Liver (tissue), 9 donors: Measurements from ENCODE around the gene SFXN5. TPM values are rescaled to one million over a fixed set of nuclear protein-coding genes. Genes with fewer than 3 reads are reported as not detected.

Source experiments
- DNase-seq: peaks from one replicate; pipeline ENCODE4 v3.0.0-alpha.2; 2017; ENCODE audit warnings: low spot score
- H3K27ac ChIP-seq, 2 donors: one replicate each; pipeline ENCODE4 v1.7.0; 2013; ENCODE audit warnings: inconsistent platforms in 2 of 2, low read length in 2 of 2, control low read depth in 1 of 2, low read depth in 1 of 2, mild to moderate bottlenecking in 1 of 2
- H3K27me3 ChIP-seq, 4 donors: one replicate each; pipeline versions ENCODE4 v1.6.1 to v1.7.0; 2013; ENCODE audit warnings: low read length in 3 of 4, inconsistent platforms in 1 of 4, mild to moderate bottlenecking in 1 of 4, moderate library complexity in 1 of 4; ENCODE audit not compliant: control insufficient read depth in 4 of 4, insufficient read depth in 4 of 4
- H3K36me3 ChIP-seq, 4 donors: one replicate each; pipeline versions ENCODE4 v1.6.1 to v1.7.0; 2013; ENCODE audit warnings: low read length in 3 of 4, mild to moderate bottlenecking in 3 of 4, low read depth in 1 of 4, moderate library complexity in 1 of 4; ENCODE audit not compliant: control insufficient read depth in 4 of 4, insufficient read depth in 3 of 4
- H3K4me1 ChIP-seq, 4 donors: one replicate each; pipeline versions ENCODE4 v1.6.1 to v1.7.0; 2013; ENCODE audit warnings: low read length in 3 of 4, mild to moderate bottlenecking in 3 of 4, moderate library complexity in 1 of 4; ENCODE audit not compliant: control insufficient read depth in 4 of 4, insufficient read depth in 4 of 4
- H3K4me3 ChIP-seq, 3 donors: one replicate each; pipeline versions ENCODE4 v1.6.1 to v1.7.0; 2013; ENCODE audit warnings: low read length in 3 of 3, control low read depth in 1 of 3, low read depth in 1 of 3, mild to moderate bottlenecking in 1 of 3
- H3K9ac ChIP-seq, 2 donors: one replicate each; pipeline ENCODE4 v1.7.0; 2013; ENCODE audit warnings: low read length in 2 of 2, mild to moderate bottlenecking in 2 of 2, moderate library complexity in 2 of 2, control low read depth in 1 of 2, low read depth in 1 of 2
- H3K9me3 ChIP-seq, 4 donors: one replicate each; pipeline versions ENCODE4 v1.6.1 to v1.7.0; 2013; ENCODE audit warnings: low read length in 3 of 4; ENCODE audit not compliant: control insufficient read depth in 4 of 4
- EGR1 ChIP-seq, 2 donors: IDR thresholded peaks; 2 replicates each; pipeline ENCODE4 v1.6.1; 2016 to 2018; ENCODE audit warnings: antibody characterized with exemption in 2 of 2, low read depth in 2 of 2
- FOXA1 ChIP-seq: IDR thresholded peaks from 2 replicates; pipeline ENCODE4 v1.6.1; 2016; ENCODE audit warnings: antibody characterized with exemption
- FOXA2 ChIP-seq: IDR thresholded peaks from 2 replicates; pipeline ENCODE4 v1.6.1; 2016; ENCODE audit warnings: antibody characterized with exemption
- HNF4A ChIP-seq, 2 donors: conservative IDR thresholded peaks; 2 replicates each; pipeline ENCODE4 v1.6.1; 2016; ENCODE audit warnings: antibody characterized with exemption in 2 of 2, mild to moderate bottlenecking in 2 of 2
- HNF4G ChIP-seq: IDR thresholded peaks from 2 replicates; pipeline ENCODE4 v1.6.1; 2016; ENCODE audit warnings: antibody characterized with exemption
- JUND ChIP-seq, 2 donors: IDR thresholded peaks; 2 replicates each; pipeline ENCODE4 v1.6.1; 2016; ENCODE audit warnings: antibody characterized with exemption in 2 of 2
- NR2F2 ChIP-seq: IDR thresholded peaks from 2 replicates; pipeline ENCODE4 v1.6.1; 2016; ENCODE audit warnings: antibody characterized with exemption
- RAD21 ChIP-seq, 2 donors: IDR thresholded peaks; 2 replicates each; pipeline ENCODE4 v1.6.1; 2016; ENCODE audit warnings: antibody characterized with exemption in 2 of 2, mild to moderate bottlenecking in 2 of 2
- RXRA ChIP-seq, 2 donors: IDR thresholded peaks; 2 replicates each; pipeline ENCODE4 v1.6.1; 2017 to 2018; ENCODE audit warnings: antibody characterized with exemption in 2 of 2, mild to moderate bottlenecking in 1 of 2
- SP1 ChIP-seq: IDR thresholded peaks from 2 replicates; pipeline ENCODE4 v1.6.1; 2018; ENCODE audit warnings: antibody characterized with exemption, mild to moderate bottlenecking
- WGBS: extraction: QIAGEN DNeasy Blood & Tissue Kit; methylation state at CpG from one replicate; pipeline ENCODE4 v1.1.7; 2013; 5-methylcytosine and 5-hydroxymethylcytosine counted together
- polyA plus RNA-seq, 2 donors: library from polyadenylated mRNA; stranded (reverse) in 1 of 2; unstranded in 1 of 2; fragments of 200-250 nt in 1 of 2; fragments of >200 nt in 1 of 2; fragmentation: Nextera tagmentation in 1 of 2; extraction: Ambion mirVana in 1 of 2; gene quantifications; one replicate each; pipeline versions ENCODE4 v1.2.1 to v1.2.3, GENCODE V29; 2013 to 2015
- total RNA-seq, 2 donors: library from RNA; depleted of rRNA; stranded (reverse); fragments of >200 nt; gene quantifications; one replicate each; pipeline ENCODE4 v1.2.3, GENCODE V29; 2014
- TF ChIP-seq, protein P1 (sequence below): IDR thresholded peaks from 2 replicates; pipeline ENCODE4 v1.6.1; 2016; ENCODE audit warnings: antibody characterized with exemption
- TF ChIP-seq, protein P2 (sequence below): IDR thresholded peaks from 2 replicates; pipeline ENCODE4 v1.6.1; 2016; ENCODE audit warnings: antibody characterized with exemption
- TF ChIP-seq, protein P3 (sequence below): fragments of 150-350 bp; IDR thresholded peaks from 2 replicates; pipeline ENCODE4 v1.5.1; 2017; ENCODE audit warnings: improper control_type of control experiment, low read depth, low read length; ENCODE audit not compliant: missing input control
- TF ChIP-seq, protein P4 (sequence below): IDR thresholded peaks from 2 replicates; pipeline ENCODE4 v1.6.1; 2016; ENCODE audit warnings: antibody characterized with exemption
- donor health status: healthy.
- donor health status: healthy.
- donor health status: healthy.
- donor health status: healthy.
- donor health status: healthy.

The SFXN5 gene
- total and polyA plus RNA-seq, 4 donors = 23.3 to 58.2 (median 29.5) TPM

DNA sequence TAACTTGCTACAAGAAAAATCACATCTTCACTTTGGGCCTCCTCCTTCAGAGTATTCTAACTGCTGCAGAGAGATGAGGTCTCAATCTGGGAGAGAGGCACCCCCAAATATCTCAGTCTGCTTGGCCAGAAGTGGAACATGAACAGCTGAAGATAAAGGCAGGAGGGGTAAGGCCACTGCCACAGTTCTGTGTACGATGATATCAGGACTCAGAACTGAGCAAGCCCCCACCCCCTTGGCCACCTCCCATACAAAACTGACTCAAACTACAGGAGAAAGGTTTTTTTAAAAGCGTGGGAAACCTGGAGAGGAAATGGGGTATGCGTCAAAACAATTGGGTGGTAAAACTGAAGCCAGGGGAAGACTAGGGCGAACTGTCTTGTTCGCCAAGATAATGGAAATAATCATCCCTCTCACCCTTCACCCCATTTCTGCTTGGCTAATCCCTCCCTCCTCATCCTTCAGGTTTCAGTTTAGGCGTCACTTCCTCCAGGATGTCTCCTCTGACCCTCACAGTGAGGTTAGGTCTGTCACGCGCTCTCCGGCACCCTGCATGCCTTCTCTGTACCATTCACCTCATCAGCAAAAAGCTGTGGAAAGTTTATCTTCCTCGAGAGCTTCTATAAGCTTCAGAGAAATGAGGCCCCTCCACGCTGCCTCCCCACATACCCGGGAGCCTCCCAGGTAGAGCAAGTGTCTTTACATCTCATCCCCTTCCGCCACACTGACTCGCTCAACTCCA is 64.4 kb downstream of the SFXN5 start:
- H3K9ac ChIP-seq = no peak overlapping the region
- 86% methylated on average over 14 of the region's 14 CpGs for WGBS
- peak overlapping the region; percentile 42 to 97 for H3K27ac ChIP-seq
- H3K36me3 ChIP-seq = peaks cover 0 to 19% (median 5%) of the 10 kb centered on the region in 4 donors
- H3K9me3 ChIP-seq = no peaks in the 10 kb centered on the region
- no peak overlapping the region for H3K4me3 ChIP-seq
- no peak for DNase-seq
- no peaks in the 10 kb centered on the region for H3K27me3 ChIP-seq
- TF ChIP-seq NR2F2 = peak; percentile 28
- TF ChIP-seq RAD21 (IDR thresholded peaks at IDR 0.05) = no peak
- H3K4me1 ChIP-seq = peaks cover 0 to 46% (median 21%) of the 10 kb centered on the region in 4 donors

DNA sequence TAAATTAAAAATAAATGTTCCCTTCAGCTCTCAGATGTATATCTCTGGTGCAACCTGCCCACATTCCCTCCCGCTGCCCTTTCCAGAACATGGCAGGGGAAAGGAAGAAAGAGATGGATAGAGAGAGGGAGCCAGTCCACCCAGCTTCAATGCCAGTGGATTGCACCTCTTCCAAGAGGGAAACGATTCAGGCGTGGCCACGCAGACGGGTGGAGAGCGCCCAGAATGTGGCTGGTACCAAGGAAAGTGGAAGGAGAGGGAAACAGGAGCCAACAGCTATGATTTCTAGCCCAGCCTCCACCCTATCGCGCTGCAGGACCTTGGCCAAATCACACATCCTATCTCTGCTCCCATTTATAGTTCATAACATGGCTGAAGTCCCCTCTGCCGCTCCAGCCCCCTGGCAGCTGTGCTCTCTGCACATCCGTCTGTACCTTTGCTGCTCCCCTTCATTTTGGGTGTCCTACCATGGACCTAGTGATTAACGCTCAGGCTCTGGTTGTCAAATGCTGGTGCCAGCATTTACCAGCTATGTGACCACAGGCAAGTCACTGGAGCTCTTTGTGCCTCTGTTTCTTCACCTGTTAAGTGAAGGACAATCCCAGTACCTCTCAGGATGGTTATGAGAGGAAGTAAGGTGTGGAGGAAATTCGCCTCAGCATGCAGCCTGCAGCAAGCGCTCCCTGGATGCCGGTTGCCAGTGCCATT is 66.5 kb downstream of the SFXN5 start:
- TF ChIP-seq, protein P1, sequence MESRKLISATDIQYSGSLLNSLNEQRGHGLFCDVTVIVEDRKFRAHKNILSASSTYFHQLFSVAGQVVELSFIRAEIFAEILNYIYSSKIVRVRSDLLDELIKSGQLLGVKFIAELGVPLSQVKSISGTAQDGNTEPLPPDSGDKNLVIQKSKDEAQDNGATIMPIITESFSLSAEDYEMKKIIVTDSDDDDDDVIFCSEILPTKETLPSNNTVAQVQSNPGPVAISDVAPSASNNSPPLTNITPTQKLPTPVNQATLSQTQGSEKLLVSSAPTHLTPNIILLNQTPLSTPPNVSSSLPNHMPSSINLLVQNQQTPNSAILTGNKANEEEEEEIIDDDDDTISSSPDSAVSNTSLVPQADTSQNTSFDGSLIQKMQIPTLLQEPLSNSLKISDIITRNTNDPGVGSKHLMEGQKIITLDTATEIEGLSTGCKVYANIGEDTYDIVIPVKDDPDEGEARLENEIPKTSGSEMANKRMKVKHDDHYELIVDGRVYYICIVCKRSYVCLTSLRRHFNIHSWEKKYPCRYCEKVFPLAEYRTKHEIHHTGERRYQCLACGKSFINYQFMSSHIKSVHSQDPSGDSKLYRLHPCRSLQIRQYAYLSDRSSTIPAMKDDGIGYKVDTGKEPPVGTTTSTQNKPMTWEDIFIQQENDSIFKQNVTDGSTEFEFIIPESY = no peak
- TF ChIP-seq EGR1 (IDR thresholded peaks at IDR 0.05; ENCODE audit: low read depth in 2 of 2) (no peak), HNF4A (conservative IDR thresholded peaks at IDR 0.05) (no peak), RAD21 (IDR thresholded peaks at IDR 0.05) (no peak), SP1 (no peak), JUND (IDR thresholded peaks at IDR 0.05) (no peak)
- TF ChIP-seq, protein P2, sequence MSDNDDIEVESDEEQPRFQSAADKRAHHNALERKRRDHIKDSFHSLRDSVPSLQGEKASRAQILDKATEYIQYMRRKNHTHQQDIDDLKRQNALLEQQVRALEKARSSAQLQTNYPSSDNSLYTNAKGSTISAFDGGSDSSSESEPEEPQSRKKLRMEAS = no peak
- TF ChIP-seq, protein P3, sequence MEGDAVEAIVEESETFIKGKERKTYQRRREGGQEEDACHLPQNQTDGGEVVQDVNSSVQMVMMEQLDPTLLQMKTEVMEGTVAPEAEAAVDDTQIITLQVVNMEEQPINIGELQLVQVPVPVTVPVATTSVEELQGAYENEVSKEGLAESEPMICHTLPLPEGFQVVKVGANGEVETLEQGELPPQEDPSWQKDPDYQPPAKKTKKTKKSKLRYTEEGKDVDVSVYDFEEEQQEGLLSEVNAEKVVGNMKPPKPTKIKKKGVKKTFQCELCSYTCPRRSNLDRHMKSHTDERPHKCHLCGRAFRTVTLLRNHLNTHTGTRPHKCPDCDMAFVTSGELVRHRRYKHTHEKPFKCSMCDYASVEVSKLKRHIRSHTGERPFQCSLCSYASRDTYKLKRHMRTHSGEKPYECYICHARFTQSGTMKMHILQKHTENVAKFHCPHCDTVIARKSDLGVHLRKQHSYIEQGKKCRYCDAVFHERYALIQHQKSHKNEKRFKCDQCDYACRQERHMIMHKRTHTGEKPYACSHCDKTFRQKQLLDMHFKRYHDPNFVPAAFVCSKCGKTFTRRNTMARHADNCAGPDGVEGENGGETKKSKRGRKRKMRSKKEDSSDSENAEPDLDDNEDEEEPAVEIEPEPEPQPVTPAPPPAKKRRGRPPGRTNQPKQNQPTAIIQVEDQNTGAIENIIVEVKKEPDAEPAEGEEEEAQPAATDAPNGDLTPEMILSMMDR = no peak
- H3K27ac ChIP-seq = peak overlapping the region; percentile 14 to 97
- no peak overlapping the region for H3K4me3 ChIP-seq
- no peak overlapping the region for H3K9ac ChIP-seq
- H3K36me3 ChIP-seq = peaks cover 0 to 19% (median 4%) of the 10 kb centered on the region in 4 donors
- H3K4me1 ChIP-seq = peaks cover 7 to 62% (median 34%) of the 10 kb centered on the region in 4 donors
- no peaks in the 10 kb centered on the region for H3K9me3 ChIP-seq
- DNase-seq = no peak
- WGBS = 86% methylated on average over 14 of the region's 14 CpGs
- no peaks in the 10 kb centered on the region for H3K27me3 ChIP-seq

DNA sequence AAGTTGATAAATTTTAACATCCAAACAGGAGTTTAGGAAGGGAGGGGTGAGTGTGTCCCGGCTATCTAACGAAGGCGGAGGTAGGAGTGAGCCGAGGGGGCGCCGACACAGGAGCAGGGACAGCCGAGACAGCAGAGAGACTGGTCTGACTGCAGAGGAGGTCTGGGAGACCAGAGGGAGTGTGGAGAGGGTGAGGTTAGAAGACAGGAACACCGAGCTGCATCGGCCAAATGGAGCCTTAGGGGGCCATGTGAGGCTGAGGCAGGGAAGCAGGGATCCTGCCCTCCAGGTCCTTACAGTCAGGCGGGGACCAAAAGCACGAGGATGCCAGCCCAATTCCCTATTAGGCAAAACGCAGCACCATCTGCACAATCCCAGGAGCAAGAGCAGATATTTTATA is 67.0 kb downstream of the SFXN5 start:
- no peak overlapping the region for H3K9ac ChIP-seq
- 95% methylated on average over 12 of the region's 12 CpGs for WGBS
- DNase-seq = no peak

More for the DNA sequence above, 67.0 kb downstream of the SFXN5 start:
- H3K4me3 ChIP-seq = no peak overlapping the region
- H3K27me3 ChIP-seq = no peaks in the 10 kb centered on the region
- peak overlapping the region in 1 of 2 donors; percentile 97 for H3K27ac ChIP-seq
- TF ChIP-seq NR2F2 (no peak), JUND (IDR thresholded peaks at IDR 0.05) (no peak), FOXA2 (no peak), EGR1 (IDR thresholded peaks at IDR 0.05; ENCODE audit: low read depth in 2 of 2) (no peak), FOXA1 (no peak), HNF4G (no peak), SP1 (no peak), RXRA (IDR thresholded peaks at IDR 0.05) (no peak)
- TF ChIP-seq, protein P4, sequence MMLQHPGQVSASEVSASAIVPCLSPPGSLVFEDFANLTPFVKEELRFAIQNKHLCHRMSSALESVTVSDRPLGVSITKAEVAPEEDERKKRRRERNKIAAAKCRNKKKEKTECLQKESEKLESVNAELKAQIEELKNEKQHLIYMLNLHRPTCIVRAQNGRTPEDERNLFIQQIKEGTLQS = no peak
- TF ChIP-seq, protein P3 = no peak
- no peaks in the 10 kb centered on the region for H3K9me3 ChIP-seq
- peaks cover 13 to 68% (median 36%) of the 10 kb centered on the region in 4 donors for H3K4me1 ChIP-seq
- H3K36me3 ChIP-seq = peaks cover 0 to 13% (median 2%) of the 10 kb centered on the region in 4 donors
